Cardiac muscle cell (in vitro differentiated cells and primary cell): ENCODE measurements around the gene PRDX5. TPM values are rescaled to one million over a fixed set of nuclear protein-coding genes. Genes with fewer than 3 reads are reported as not detected.
A peak's percentile ranks its signal among the peaks of the same experiment; 100 is the strongest.

ENCODE experiments used
- DNase-seq, 2 donors: peaks; one replicate each; pipeline versions ENCODE4 v3.0.0 to v3.0.0-alpha.2; 2010 to 2017; ENCODE audit warnings: low read depth in 1 of 2, low spot score in 1 of 2
- H3K27ac ChIP-seq: fragments of 200-600 bp; sonication (generic); 2 replicates; pipeline ENCODE4 v1.5.1; 2016
- H3K27me3 ChIP-seq: fragments of 200-600 bp; sonication (generic); 2 replicates; pipeline ENCODE4 v1.6.0; 2016; ENCODE audit warnings: control low read depth
- H3K36me3 ChIP-seq: fragments of 200-600 bp; sonication (generic); 2 replicates; pipeline ENCODE4 v1.5.1; 2016; ENCODE audit warnings: control low read depth
- H3K4me1 ChIP-seq: fragments of 200-600 bp; sonication (generic); 2 replicates; pipeline ENCODE4 v1.8.1; 2017; ENCODE audit warnings: low read depth, mild to moderate bottlenecking, mixed run types
- H3K4me3 ChIP-seq: fragments of 200-600 bp; sonication (generic); 2 replicates; pipeline ENCODE4 v1.5.1; 2016; ENCODE audit warnings: mild to moderate bottlenecking
- H3K9me3 ChIP-seq: fragments of 200-600 bp; sonication (generic); 2 replicates; pipeline ENCODE4 v1.5.1; 2017; ENCODE audit warnings: low read depth, mild to moderate bottlenecking, control low read depth
- CTCF ChIP-seq: IDR thresholded peaks from 2 replicates; pipeline ENCODE4 v1.5.1; 2012; ENCODE audit warnings: low read depth, mild to moderate bottlenecking, low read length
- polyA plus RNA-seq: library from polyadenylated mRNA; unstranded; fragments of >200 nt; fragmentation: Nextera tagmentation; extraction: Ambion mirVana; gene quantifications from 2 replicates; pipeline ENCODE4 v1.2.1, GENCODE V29; 2016
- total RNA-seq: library from RNA; depleted of rRNA; stranded (reverse); fragments of >200 nt; gene quantifications from 2 replicates; pipeline ENCODE4 v1.2.3, GENCODE V29; 2016

The PRDX5 gene
- total and polyA plus RNA-seq, 2 experiments from 2014 or later, result 500 to 784 TPM

GRCh38 chr11:64359712-64360445 lies 42.0 kb downstream of the PRDX5 start:
- peak overlapping the region; percentile 91 for H3K4me3 ChIP-seq
- TF ChIP-seq CTCF, result no peak
- DNase-seq, result no peak
- H3K4me1 ChIP-seq, result peaks cover 22% of the 10 kb centered on the region
- no peaks in the 10 kb centered on the region for H3K27me3 ChIP-seq
- H3K9me3 ChIP-seq, result no peaks in the 10 kb centered on the region
- H3K27ac ChIP-seq, result no peak overlapping the region
- H3K36me3 ChIP-seq, result peaks cover 8% of the 10 kb centered on the region

GRCh38 chr11:64360448-64360921 lies 42.6 kb downstream of the PRDX5 start:
- Histone ChIP-seq H3K36me3 (peaks cover 12% of the 10 kb centered on the region), H3K9me3 (no peaks in the 10 kb centered on the region), H3K4me3 (no peak overlapping the region), H3K27me3 (no peaks in the 10 kb centered on the region), H3K4me1 (peaks cover 17% of the 10 kb centered on the region), H3K27ac (no peak overlapping the region)
- no peak for TF ChIP-seq CTCF
- no peak for DNase-seq

GRCh38 chr11:64361659-64362058 lies 43.7 kb downstream of the PRDX5 start:
- H3K9me3 ChIP-seq, result no peaks in the 10 kb centered on the region
- no peaks in the 10 kb centered on the region for H3K27me3 ChIP-seq
- H3K27ac ChIP-seq, result no peak overlapping the region
- H3K4me3 ChIP-seq, result no peak overlapping the region
- no peak for TF ChIP-seq CTCF
- H3K4me1 ChIP-seq, result peaks cover 16% of the 10 kb centered on the region
- H3K36me3 ChIP-seq, result peaks cover 17% of the 10 kb centered on the region
- no peak for DNase-seq

GRCh38 chr11:64362339-64362738 lies 44.4 kb downstream of the PRDX5 start:
- DNase-seq, result no peak
- H3K36me3 ChIP-seq, result peaks cover 19% of the 10 kb centered on the region
- TF ChIP-seq CTCF, result no peak

GRCh38 chr11:64364435-64364834 lies 46.5 kb downstream of the PRDX5 start:
- no peaks in the 10 kb centered on the region for H3K4me1 ChIP-seq
- no peaks in the 10 kb centered on the region for H3K27me3 ChIP-seq
- DNase-seq, result no peak
- H3K36me3 ChIP-seq, result peaks cover 24% of the 10 kb centered on the region
- TF ChIP-seq CTCF, result no peak
- no peak overlapping the region for H3K4me3 ChIP-seq
- no peak overlapping the region for H3K27ac ChIP-seq
- no peaks in the 10 kb centered on the region for H3K9me3 ChIP-seq

More at GRCh38 chr11:64362339-64362738, 44.4 kb downstream of the PRDX5 start:
- no peak overlapping the region for H3K4me3 ChIP-seq
- no peak overlapping the region for H3K27ac ChIP-seq
- no peaks in the 10 kb centered on the region for H3K27me3 ChIP-seq
- H3K9me3 ChIP-seq, result no peaks in the 10 kb centered on the region
- peaks cover 13% of the 10 kb centered on the region for H3K4me1 ChIP-seq
